Measurements from ENCODE around the gene EYS.

Gene EYS

GRCh38 chr6:63864671-63865318 is 1842.2 kb downstream of the EYS start:
- no peak overlapping the region for H3K4me3 ChIP-seq (ENCODE audit: low read depth, low read length)
- TF ChIP-seq, protein P1, sequence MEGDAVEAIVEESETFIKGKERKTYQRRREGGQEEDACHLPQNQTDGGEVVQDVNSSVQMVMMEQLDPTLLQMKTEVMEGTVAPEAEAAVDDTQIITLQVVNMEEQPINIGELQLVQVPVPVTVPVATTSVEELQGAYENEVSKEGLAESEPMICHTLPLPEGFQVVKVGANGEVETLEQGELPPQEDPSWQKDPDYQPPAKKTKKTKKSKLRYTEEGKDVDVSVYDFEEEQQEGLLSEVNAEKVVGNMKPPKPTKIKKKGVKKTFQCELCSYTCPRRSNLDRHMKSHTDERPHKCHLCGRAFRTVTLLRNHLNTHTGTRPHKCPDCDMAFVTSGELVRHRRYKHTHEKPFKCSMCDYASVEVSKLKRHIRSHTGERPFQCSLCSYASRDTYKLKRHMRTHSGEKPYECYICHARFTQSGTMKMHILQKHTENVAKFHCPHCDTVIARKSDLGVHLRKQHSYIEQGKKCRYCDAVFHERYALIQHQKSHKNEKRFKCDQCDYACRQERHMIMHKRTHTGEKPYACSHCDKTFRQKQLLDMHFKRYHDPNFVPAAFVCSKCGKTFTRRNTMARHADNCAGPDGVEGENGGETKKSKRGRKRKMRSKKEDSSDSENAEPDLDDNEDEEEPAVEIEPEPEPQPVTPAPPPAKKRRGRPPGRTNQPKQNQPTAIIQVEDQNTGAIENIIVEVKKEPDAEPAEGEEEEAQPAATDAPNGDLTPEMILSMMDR (IDR thresholded peaks at IDR 0.05; ENCODE audit: control insufficient read depth, extremely low read depth, insufficient read depth): no peak
- DNase-seq (ENCODE audit: low read depth): no peak

- TF ChIP-seq, protein P1 (IDR thresholded peaks at IDR 0.05; ENCODE audit: control insufficient read depth, extremely low read depth, insufficient read depth): no peak
- no peak for DNase-seq (ENCODE audit: low read depth)
- H3K4me3 ChIP-seq (ENCODE audit: low read depth, low read length): no peak overlapping the region
These were observed 1843.0 kb downstream of the EYS start for GRCh38 chr6:63864061-63864460.

- no peak overlapping the region for H3K4me3 ChIP-seq (ENCODE audit: low read depth, low read length)
- TF ChIP-seq, protein P1 (IDR thresholded peaks at IDR 0.05; ENCODE audit: control insufficient read depth, extremely low read depth, insufficient read depth): no peak
- DNase-seq (ENCODE audit: low read depth): no peak
These were observed 1844.4 kb downstream of the EYS start for GRCh38 chr6:63862486-63863198.

- TF ChIP-seq, protein P1 (IDR thresholded peaks at IDR 0.05; ENCODE audit: control insufficient read depth, extremely low read depth, insufficient read depth): no peak
- no peak for DNase-seq (ENCODE audit: low read depth)
- H3K4me3 ChIP-seq (ENCODE audit: low read depth, low read length): no peak overlapping the region
These were observed 1847.5 kb downstream of the EYS start for GRCh38 chr6:63859528-63859927.

- TF ChIP-seq, protein P1 (IDR thresholded peaks at IDR 0.05; ENCODE audit: control insufficient read depth, extremely low read depth, insufficient read depth): no peak
- no peak for DNase-seq (ENCODE audit: low read depth)
- H3K4me3 ChIP-seq (ENCODE audit: low read depth, low read length): no peak overlapping the region
These were observed 1848.3 kb downstream of the EYS start for GRCh38 chr6:63858691-63859090.

DNA sequence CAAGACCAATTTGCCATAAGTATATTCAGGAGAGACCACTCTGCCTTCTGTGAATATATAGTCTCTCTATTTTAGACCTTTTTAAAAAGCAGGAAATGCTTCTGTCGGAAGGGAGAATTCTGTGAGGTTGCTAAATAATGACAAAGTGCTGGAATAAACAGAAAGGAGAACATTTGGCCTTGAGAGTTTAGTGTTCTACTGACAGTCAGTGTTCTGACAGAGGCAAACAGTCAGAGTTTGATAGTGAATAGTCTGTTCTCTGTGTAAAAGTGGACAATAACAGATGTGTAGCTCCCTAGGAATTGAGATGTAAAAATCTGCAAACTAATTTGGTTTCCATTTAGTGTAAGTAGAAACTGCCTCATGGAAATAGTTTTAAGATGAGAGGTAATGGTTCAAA is 1850.8 kb downstream of the EYS start:
- DNase-seq (ENCODE audit: low read depth): no peak
- TF ChIP-seq, protein P1 (IDR thresholded peaks at IDR 0.05; ENCODE audit: control insufficient read depth, extremely low read depth, insufficient read depth): no peak
- no peak overlapping the region for H3K4me3 ChIP-seq (ENCODE audit: low read depth, low read length)

Measured in LNCaP clone FGC (cell line).